ENCODE measurements around the gene NPAS3. TPM values are rescaled to one million over a fixed set of nuclear protein-coding genes. Genes with fewer than 3 reads are reported as not detected.

Gene NPAS3
- total and polyA plus RNA-seq, 2 of the 8 experiments (the other 6 are each of a cell fraction or from before 2014, with no cell fraction given), result 0.11 to 0.60 TPM

GRCh38 chr14:33381717-33382116 is 443.0 kb downstream of the NPAS3 start (continued):
- TF ChIP-seq CHD7 (IDR thresholded peaks at IDR 0.05; ENCODE audit: insufficient replicate concordance, low read length) (no peak), BACH1 (IDR thresholded peaks at IDR 0.05; ENCODE audit: low read length) (no peak), ZNF274 (IDR thresholded peaks at IDR 0.05; ENCODE audit: borderline replicate concordance, extremely low read depth, low read length) (no peak), CTBP2 (IDR thresholded peaks at IDR 0.05; ENCODE audit: borderline replicate concordance, insufficient read depth, insufficient read length, low read length) (no peak), CBX8 (IDR thresholded peaks at IDR 0.05; ENCODE audit: borderline replicate concordance, low read depth, low read length) (no peak), SUZ12 (IDR thresholded peaks at IDR 0.05; ENCODE audit: low read length) (no peak), HDAC6 (IDR thresholded peaks at IDR 0.05; ENCODE audit: low read depth, low read length) (no peak), RFX5 (IDR thresholded peaks at IDR 0.05; ENCODE audit: borderline replicate concordance, low read depth, low read length) (no peak), JUN (IDR thresholded peaks at IDR 0.05; ENCODE audit: low read depth, low read length) (no peak), EGR1 (IDR thresholded peaks at IDR 0.05; ENCODE audit: borderline replicate concordance, low read depth, low read length) (no peak), SRF (IDR thresholded peaks at IDR 0.05; ENCODE audit: low read depth, low read length) (no peak), SAP30 (IDR thresholded peaks at IDR 0.05; ENCODE audit: insufficient read depth, insufficient replicate concordance, low read length) (no peak)

All from H1 (cell line).